Fibroblast of upper back skin (primary cell): ENCODE results near the gene METTL25B.

ENCODE experiments used
- DNase-seq: peaks from one replicate; pipeline ENCODE4 v3.0.0-alpha.2; 2013

Gene METTL25B

DNA sequence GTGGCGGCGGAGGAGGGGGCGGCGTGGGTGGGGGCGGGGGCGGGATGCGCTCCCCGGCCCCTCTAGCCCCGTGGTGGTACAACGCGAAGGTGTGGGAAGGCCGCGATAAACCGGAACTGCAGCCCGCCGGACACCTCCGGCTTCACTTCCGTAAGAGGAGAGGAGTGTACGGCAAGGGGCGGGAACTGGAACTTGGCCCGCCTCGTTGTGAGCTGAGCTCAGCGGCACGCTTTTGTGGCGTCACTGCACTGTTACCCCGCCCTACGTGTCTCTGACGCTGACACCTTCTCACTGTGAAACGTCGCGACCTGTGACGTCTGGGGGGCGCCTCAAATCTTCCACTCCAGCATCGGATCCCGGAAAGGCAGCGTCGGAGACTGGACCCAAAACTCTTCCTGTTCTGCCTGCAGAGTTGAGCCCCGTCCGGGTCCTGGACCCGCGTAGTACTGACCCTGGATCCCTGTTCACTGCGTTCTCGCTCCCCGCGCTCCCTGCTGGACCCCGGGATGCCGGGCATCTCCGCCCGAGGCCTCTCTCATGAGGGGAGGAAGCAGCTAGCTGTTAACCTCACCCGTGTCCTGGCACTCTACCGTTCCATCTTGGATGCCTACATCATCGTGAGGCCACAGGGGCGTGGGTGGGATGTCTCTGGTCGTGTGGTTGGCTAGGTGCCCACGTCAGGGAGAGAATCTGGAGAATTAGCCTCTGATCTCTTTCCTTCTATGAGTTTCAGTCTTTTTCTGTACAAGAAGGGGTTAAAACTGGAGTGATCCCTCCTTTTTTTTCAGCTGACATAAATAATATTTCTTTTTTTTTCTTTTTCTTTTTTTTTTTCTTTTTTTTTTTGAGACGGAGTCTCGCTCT, 562 bp downstream of the METTL25B start, which contains the start of gene ISG20L2:
Gene ISG20L2 (minus strand): TSS at position 168 of the 864 bp plus-strand sequence. CDS start 1,114 bp downstream, outside the sequence.
- peak; percentile 98 for DNase-seq

DNA sequence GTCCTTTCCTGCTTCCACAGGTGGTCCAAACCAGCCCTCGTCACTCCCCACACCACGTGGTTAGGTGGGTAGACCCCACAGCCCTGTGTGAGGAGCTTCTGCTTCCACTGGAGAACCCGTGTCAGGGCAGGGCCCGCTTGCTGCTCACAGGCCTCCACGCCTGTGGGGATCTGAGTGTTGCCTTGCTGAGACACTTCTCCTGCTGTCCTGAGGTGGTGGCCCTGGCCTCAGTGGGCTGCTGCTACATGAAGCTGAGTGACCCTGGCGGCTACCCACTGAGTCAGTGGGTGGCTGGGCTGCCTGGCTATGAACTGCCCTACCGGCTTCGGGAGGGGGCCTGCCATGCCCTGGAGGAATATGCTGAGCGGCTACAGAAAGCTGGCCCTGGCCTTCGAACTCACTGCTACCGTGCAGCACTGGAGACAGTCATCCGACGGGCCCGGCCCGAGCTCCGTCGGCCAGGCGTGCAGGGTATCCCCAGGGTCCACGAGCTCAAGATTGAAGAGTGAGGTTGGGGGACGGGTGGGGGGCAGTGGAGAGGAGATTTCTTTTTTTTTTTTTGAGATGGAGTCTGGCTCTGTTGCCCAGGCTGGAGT, 5.8 kb downstream of the METTL25B start:
- DNase-seq: no peak

DNA sequence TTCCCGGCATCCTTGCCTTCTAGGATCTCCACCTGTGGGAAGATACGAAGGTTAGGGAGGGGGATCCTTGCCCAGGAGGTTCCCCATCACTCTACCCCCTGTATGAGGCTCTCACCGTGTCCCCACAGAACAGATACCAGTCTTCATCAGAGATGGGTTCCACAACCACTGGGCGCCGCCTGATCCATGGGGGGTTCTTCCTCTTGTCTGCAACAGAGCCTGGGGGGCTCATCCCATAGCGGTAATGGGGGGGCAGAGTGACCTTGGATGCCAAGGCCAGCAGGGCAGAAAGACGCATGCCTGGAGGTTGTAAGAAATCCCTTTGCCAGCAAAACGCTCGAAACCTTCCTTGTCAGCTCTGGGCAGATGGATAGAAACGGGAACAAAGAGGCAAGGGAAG, 10.1 kb downstream of the METTL25B start:
- DNase-seq: no peak

DNA sequence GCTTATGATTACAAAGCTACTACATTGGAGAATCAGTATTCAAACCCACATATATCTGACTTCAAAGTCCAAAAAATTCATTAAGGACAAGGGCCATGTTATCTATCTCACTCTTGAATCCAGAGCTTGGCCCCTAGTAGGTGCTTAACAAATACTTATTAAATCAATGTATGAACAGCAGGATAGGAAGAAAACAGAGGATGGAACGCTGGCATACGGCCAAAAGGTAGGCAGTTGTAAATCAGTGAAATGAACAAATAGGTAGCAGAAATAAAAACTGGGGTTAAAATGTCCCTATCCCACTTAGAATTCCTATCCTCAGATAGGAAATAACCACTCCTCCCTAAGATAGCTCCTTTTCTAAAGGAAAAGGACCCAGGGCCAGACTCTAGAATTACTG, 10.6 kb downstream of the METTL25B start:
- no peak for DNase-seq

DNA sequence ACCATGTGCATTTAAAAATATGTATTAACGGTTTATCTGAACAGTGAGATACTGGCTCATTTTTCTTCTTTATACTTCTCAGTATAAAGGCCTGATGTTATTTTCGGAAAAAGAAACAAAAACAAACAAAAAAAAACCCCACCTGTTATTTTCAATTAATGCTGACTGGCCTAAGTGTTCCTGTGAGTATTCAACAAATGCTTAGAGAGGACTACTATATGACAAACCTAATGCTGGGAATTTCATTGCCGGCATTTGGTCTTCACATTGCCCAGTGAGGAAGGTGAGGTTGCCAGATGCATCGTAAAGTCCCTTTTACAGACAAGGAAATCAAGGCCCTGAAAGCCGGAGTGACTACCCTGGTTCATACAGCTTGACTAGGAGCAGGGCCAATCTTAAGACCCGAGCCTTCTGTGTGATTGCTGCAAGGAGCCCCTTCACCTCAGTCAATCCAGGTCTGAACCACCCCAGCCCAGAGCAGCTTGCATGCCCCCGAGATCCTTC, 12.0 kb downstream of the METTL25B start:
- DNase-seq: no peak

DNA sequence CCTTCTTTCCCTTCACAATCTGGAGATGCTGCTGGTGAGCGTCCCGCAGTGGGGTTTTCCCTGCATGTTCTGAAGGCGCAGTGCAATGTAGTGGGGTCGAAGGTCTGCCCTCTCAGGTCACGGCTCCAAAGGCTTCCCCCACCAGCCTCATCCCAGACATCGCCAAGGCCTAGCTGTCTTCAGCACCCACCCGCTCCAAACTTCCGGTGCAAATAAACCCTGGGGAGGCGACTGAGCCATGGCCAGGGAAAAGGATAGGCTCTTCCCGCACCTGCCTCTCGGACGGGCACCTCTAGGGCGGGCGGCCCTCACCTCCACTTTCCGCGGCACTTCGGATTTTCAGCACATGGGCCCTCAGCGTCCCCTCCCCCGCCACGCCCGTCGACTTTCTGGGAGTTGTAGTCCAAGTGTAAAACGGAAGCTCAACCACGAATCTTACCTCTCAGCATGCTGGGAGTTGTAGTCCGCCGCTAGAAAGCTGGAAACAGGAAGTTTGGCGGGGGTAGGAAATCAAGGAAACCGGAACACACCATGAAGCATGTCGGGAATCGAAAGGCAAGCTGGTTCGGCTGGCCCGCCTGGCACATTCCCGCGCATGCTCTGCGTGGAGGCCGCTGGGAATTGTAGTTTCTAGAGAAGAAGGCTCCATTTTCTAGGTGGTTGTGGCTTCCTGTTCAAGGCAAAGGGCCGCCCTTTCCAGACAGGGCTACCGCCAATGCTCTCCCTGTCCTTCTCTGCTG, 12.6 kb downstream of the METTL25B start, which contains the start of gene MRPL24:
Gene MRPL24 (minus strand): TSS at position 348 of the 740 bp plus-strand sequence. CDS start 2,384 bp downstream, outside the sequence.
- DNase-seq: peak; percentile 100

DNA sequence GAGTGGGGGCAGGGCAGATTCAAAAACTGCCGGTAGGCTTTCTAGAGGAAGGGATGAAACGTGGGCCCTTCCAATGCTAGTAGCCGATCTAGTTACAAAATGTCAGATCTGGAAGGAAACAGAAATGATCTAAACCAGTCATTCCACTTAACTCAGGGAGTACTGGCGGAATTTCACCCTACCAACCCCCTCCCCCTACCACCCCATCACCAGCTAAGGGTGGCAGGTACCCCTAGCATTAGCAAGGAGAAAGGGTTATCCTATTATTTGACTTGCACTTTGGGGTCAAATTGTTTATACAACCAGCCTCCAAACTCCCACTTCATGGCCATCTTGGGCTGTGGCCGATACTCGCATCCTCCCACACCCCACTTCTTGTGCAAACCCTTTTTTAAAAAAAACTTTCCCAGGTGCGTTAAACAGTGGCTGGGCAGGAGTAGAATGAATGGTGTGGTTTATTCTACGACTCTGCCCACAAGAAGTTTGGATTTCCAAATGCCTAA, 13.3 kb downstream of the METTL25B start:
- no peak for DNase-seq

DNA sequence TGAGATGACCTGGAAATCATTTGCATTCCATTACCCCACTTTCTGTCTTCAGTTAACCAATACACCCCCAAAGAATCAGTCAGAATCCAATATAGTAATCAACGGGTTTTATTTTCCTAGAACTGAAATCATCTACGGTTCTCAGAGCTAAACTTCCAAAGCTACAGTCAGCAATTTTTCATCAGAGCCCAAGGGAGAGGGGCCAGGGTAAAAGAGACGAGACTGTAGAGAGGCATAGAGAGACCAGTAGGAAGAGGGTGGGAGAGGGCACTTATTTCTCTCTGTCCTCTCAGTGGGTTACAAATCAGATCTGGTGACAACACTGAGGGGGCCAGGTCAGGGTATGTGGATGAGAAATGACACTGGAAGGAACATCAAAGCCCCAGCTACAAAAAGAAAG, 13.7 kb downstream of the METTL25B start:
- DNase-seq: no peak

DNA sequence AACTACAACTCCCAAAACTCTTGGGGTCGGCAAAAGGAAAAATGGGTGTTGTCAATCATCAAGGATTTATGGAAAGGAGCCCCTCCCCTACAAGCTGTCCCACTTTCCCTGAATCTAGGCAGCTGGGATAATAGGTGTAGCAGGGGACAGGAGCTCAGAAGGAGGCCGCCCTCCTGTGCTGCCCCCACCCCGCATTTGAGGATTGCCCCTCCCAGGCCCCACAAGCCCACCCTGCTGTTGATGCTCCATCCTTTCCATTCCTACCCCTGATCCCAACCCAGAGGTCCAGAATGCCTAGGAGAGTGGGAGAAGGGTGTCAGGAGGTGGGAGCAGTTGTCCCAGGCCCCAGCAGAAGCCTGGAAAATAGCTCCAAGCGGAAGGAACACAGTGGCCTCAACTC, 14.5 kb downstream of the METTL25B start:
- no peak for DNase-seq

DNA sequence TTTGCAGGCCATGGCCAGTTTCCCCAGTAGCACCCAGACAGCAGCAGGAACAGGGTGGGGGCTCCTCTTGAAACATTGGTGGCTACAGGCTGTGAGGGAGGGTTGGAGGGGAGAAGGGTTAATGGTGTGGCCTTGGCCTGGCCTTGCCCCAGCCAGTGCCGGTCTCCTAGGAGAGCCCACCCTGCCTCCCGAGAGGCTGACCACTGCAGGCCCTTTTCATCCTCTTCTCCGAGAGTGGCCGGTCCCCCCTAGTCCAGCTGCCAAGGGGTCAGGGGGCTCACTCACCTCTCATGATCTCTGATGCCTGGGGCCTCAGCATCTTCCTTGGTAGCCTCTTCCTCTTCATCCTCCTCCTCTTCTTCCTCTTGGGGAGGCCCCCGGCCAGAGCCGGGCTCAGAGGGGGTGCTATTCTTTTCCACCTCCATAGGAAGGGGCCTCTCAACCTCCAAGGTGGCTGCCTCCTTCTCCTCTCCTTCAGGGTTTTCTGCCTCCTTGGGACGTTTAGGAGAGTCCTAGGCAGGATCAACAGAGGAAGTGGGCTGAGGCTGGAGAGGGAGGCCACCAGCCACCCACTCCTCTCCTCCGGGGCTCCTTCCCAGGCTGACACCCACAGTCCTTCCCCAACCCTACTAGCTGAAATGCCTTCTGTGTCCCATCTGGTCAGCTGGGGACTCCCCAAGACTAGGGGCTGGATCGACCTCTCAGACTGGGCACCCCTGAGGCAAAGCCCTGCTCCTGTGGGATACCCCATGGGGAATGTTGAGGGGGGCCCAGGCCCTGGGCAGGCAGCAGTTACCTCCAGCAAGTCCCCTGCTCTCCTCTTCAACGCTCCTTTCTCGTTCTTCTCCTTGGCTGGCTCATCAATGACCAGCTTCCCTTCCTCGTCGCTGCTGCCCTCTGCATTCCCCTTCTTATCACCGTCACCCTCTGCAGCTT, 15.4 kb downstream of the METTL25B start:
- DNase-seq: no peak

DNA sequence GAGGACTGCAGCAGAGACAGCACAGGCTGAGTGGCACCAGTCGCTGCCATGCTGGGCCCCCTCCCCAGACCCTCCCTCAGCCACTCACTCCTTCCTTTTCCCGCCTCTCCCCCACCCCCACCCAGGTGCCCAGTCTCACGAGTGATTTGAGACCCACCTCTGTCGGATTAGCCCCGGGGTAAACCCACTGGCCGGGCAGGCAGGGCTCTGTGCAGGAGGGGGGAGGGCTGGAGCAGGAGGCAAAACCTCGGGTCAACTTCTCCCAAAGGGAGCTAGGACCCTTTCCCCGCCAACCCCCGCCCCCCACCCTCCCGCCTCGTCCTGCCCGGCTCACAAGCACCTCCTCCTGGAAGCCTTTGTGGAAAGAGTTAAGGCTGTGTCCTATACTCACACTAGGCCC, 16.1 kb downstream of the METTL25B start:
- DNase-seq: no peak

DNA sequence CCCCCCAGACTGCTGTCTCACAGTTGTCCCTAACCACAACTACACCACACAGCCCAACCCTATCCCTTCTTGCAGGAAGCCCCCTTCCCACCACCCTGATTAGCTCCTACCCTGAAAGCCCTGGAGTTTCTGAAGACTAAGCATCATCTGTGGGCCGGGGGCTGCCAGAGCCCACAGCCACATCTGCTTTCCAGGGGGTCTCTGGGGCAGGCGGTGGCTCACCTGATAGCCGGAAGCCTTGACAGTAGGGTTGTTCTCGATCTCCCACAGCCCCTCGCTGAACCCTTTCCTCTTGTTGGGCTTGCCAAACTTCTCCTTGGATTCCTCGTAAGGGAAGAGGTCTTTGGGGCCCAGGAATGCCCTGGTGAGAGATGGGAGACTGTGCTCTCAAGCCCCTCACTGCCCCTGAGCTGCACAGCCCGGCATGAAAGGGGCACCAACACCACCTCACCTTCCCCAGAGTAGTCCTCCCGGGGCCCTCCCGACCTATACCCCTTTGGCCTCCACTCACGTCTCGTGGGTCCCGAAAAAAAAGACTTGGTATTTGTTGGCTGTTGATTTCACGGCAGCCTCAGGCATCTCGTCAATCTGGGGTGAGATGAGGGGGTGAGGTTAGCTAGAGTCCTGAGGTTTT, 16.6 kb downstream of the METTL25B start:
- no peak for DNase-seq

DNA sequence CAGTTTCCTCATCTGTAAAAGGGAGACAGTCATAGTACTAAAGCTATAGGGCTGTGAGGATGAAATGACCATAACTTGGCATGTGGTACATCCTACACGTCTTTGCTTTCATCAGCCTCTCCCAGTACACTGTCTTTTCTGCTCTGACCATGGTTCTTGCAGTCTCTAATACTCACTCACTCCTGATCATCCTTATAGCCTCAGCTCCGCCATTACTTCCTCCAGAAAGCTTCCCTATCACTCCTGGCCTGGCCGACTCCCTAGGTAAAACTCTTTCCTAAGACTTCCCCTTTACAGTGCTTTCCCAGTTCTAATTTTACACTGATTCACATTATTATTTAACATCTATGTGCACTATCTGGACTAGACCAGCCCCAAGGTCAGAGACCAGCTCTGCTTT, 17.6 kb downstream of the METTL25B start:
- DNase-seq: no peak

DNA sequence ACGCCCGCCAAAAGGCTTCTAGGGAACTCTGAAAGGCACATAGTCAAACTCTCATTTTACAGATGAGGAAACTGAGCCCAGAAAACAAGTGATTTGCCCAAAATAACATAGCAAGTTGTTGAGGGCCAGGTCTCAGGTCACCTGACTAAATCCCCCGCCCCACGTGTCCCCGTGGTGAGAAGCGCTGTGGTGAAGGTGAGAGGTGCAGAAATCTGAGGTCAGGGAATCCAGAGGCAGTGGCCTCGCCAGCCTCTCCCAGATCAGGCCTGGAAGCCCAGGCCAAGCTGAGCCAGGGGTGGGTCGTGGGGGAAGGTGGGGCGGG, 18.1 kb downstream of the METTL25B start:
- DNase-seq: no peak

DNA sequence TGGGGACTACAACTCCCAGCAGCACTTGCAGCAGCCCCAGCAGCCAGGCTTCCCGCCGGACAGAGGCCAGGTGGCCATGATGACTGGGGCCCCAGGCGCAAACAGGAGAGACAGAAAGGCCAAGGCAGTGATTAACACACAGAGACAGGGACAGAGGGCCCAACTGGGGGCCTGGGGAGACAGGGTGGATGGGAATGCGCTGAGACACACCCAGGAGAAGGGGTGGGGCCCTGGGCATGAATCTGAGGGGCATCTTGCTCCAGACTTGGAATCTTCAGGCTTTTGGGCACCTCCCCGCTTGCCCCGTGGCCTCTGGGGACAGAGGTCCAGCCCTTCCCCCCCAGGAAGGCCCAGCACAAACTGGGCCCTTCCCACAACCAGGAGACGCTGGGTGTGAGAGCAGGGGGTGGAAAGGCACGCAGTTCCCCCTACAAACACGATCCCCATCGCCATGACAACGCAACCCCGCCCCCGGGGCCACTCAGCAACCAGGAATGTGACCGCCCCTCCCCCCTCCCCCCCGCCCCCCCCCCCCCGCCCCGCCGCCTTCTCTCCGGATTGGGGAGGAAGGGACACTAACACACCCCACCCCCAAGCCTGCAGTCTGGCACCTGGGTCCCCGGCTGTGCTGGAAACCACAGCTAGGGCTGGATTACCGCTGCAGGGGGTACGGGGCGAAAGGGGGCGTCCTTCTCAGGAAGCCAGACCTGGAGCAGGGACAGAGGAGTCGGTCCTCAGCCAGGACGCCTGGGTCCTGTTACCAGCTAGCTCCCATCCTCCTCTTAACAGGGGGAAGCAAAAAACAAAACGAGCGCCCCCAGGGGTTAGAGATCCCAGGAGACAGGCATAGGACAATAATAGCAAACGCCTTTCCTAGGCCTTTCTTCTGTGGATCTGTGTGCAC, 18.7 kb downstream of the METTL25B start:
- DNase-seq: peak; percentile 95

DNA sequence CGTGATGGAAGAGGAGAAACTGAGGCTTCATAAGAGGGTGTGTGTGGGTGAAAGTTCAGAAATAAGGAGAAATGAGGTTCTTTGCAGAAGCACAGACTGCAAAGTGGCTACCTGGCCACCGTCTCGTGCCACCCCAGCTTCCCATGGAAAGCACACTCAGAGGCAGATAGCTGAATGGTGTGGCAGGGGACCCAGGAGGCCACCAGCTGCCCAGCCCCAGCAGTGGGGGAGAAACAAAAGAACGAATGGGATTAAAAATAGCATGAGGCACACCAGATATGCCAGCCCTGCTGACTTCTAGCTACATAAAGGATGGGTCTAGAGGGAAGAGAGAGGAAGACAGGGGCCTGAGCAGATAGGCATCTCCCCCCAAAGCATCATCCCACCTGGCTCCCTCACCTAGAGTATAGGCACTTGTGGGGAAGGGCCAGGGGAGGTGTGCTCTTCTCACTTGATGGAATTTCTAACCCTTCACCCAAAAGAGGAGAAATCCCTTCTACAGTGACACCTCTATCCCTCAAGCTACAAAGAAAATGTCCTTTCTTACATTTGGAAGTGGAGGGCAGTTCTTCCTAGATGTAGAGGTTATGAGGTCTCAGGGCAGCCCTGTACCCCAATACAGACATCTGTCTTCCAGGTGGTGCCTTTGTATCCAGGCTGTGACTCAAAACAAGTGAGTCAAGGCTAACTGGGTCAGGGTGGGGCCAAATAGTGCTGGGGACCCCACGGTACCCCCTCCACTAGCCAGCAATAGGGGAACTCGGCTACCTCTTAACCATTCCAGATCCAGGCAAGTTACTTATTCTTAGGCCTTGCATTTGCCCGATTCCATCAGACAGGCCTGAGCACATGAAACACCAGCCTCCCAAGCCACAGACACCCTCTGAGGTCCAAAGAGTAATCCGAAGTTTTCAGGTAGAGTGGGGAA, 19.7 kb downstream of the METTL25B start:
- no peak for DNase-seq

DNA sequence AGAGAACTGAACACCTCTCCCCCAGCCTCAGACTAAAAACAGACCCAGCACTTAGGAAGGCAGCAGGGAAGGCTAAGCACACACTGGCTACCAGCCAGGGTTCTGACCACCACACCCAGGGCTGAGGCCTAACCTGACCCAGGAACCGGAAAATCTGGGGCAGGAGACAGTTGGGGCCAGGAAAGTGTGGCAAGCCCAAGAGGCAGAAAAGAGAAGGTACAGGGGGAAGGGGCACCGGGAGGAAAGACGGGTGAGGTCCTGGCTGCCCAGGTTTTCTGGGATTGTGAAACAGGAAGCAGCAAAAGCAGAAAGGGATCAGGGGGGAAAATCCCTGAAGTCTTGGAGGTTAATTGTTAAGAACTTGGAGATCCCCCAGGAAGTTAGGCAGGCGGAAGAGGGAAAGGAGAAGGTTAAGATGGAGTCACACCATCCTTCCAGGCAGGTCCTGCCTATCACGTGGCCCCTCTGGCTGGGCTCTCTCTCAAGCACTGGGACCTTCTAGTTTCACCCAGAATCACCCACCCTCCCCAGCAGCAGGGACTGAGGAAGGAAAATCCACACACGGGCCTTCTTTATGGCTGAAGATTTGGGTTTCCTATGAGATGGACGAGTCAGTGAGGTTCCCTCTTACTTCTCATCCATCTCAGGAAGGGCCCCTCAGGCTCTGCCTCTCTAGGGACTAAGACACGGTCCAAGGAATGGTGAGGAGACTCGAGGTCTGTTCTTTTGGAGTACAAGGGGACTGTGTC, 20.6 kb downstream of the METTL25B start:
- DNase-seq: peak; percentile 63

DNA sequence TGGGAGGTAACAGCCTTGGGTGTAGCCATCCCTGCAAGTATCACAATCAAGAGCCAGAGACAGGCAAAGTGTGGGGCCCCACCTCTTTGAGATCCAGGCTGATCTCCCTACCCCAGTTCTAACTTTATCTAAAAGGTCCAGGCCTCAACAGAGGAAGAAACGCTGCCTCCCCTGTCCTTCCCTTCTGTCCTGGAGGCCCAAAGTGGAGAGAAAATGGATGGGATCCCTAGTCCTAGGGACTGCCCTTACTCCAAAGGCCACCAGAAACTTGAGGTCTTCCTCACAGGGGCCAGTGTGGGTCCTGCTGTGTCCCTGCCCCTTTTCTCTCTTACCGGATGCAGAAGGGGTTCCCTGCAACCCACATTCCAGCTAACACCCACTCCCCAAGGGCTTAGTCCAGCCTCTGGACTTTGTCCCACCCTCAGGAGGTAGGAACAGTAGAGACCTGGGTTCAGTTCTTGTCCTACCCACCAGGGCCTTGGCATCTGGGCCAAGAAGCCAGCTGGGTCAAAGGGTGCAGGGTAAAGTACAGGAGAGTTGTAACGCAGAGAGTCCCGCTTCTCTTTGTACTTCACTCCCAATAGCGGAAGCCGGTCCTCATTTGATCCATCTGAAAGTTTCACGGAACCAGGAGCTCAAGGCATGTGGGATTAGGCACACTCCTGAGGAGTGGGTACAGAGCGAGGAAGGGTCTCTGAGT, 21.3 kb downstream of the METTL25B start:
- DNase-seq: no peak
